Embryonic facial prominence (tissue), 1 donor: ENCODE data around the gene VSX2.
"Not testable (repeated sequence)": the region's sequence is repeated elsewhere in the genome, so short reads cannot be mapped to it uniquely, and the experiment has no call there.

Experiments used
- DNase-seq: peaks from one replicate; pipeline ENCODE4 v3.0.0-alpha.2; 2016; ENCODE audit errors: extremely low spot score

The VSX2 gene

GRCh38 chr14:74259513-74259912 is 20.3 kb downstream of the VSX2 start:
- DNase-seq: no peak

DNA sequence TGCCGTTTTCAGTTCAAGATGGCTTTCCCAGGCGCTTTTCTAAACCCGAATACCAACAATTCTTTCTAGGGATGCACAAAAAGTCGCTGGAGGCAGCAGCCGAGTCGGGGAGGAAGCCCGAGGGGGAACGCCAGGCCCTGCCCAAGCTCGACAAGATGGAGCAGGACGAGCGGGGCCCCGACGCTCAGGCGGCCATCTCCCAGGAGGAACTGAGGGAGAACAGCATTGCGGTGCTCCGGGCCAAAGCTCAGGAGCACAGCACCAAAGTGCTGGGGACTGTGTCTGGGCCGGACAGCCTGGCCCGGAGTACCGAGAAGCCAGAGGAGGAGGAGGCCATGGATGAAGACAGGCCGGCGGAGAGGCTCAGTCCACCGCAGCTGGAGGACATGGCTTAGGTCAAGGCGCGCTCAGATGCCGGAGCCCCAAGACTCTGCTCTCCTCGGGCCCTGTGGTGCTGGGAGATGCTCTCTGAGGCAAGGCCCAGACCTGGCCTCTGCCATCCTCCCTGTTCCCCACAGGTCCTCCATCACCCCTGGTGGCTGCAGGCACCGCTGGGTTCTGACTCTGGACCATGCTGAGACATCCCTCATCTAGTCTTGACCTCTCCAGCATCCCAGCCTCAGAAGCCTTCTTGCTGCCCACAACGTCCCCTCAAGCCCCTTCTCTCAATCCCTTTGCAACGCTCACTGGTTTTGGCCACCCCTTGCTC is 21.4 kb downstream of the VSX2 start:
- no peak for DNase-seq

GRCh38 chr14:74261288-74261687 is 22.0 kb downstream of the VSX2 start:
- no peak for DNase-seq

GRCh38 chr14:74262076-74262475 is 22.8 kb downstream of the VSX2 start:
- no peak for DNase-seq

GRCh38 chr14:74263181-74263580 is 23.9 kb downstream of the VSX2 start:
- no peak for DNase-seq

DNA sequence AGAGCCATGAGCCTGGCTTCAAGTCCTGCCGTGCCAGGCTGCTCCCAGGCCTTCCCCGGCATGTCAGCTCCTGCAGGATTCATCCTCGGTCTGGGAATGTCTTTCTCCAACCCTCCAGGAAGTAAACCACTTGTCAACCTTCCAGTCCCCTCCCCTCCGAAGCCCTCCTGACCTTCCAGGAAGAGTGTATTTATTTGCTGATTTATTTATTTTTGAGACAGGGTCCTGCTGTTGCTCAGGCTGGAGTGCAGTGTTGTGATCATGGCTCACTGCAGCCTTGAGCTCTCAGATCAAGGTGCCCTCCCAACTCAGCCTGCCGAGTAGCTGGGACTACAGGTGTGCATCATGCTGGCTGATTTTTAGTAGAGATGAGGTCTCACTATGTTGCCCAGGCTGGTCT is 24.7 kb downstream of the VSX2 start:
- no peak for DNase-seq

GRCh38 chr14:74265301-74265965 is 26.2 kb downstream of the VSX2 start:
- no peak for DNase-seq

GRCh38 chr14:74267588-74267987 is 28.3 kb downstream of the VSX2 start:
- no peak for DNase-seq

- DNase-seq: not testable (repeated sequence)
These were observed 31.3 kb downstream of the VSX2 start for GRCh38 chr14:74270382-74271177.

- no peak for DNase-seq
These were observed 32.1 kb downstream of the VSX2 start for GRCh38 chr14:74271365-74271764.

- DNase-seq: no peak
These were observed 36.1 kb downstream of the VSX2 start for GRCh38 chr14:74275241-74275841.

- no peak for DNase-seq
These were observed 38.8 kb downstream of the VSX2 start for GRCh38 chr14:74278080-74278479.

DNA sequence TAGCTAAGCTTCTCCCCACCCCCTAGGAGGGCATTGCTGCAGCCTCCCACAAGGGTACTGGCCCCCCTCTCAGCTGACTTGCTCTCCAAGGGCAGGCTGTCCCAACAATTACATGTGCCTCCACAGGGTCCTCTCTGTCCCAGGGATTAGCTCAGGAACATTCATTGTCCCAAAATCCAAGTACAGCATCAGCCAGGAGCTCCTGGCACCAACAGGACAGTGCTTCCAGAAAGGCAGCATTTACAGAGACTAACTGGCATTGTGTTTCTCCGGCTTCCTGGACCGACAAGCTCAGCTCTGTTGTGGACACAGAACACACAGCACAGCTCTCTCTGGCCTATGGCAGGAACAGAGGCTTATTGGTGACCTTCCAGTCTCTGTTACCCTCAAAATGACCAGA is 41.8 kb downstream of the VSX2 start:
- DNase-seq: no peak

GRCh38 chr14:74286736-74287135 is 47.5 kb downstream of the VSX2 start:
- DNase-seq: no peak

DNA sequence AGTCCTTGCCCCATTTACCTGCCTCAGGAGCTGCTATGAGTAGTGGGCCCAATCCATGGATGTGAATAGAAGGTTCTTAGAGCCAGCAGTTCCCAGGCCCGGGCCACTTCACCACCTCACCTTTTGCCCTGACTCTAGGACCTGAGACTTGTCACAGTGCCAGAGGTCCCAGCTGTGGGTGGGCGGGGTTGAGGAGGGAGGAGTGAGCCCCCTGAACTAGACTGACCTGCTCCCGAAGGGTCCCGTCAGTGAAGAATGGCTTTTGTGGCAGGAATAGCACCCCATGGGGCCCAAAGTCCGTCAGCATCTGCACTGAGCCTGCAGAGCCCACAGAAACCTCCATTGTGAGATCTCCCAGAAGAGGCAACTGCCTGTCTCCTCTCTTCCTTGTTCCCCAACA is 50.6 kb downstream of the VSX2 start:
- DNase-seq: no peak

DNA sequence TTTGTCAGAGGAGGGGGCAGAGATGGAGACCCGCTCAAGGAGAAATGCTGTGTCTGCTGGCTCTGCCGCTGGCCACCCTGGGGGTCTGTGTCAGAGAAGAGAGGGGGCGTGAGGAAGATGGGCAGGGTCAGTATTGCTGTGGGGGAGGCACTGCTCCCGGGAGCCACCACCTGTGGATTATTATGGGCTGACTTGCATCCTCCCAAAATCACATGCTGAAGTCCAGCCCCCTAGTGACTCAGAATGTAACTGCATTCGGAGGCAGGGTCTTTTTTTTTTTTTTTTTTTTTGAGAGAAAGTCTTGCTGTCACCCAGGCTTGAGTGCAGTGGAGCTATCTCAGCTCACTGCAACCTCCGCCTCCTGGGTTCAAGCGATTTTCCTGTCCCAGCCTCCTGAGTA is 51.2 kb downstream of the VSX2 start:
- DNase-seq: no peak

- DNase-seq: no peak
These were observed 52.8 kb downstream of the VSX2 start for GRCh38 chr14:74292061-74292460.

DNA sequence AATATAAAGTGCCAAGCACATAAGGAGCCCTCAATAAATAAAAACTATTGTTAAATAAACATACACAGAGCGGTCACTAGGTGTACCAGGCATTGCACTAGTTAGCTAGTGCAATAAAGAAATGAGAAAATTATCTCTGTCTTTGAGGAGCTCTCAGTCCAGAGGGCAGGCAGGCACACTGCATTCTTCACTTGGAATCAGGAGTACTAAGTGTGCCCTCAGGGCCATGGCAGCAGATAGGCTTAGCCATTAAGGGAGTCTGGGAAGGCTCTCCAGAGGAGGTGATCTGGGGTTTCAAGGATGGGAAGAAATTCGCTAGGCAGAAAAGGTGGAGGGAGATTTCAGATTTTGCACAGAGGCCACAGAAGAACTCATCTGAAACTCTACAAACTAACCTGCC is 54.4 kb downstream of the VSX2 start:
- no peak for DNase-seq

DNA sequence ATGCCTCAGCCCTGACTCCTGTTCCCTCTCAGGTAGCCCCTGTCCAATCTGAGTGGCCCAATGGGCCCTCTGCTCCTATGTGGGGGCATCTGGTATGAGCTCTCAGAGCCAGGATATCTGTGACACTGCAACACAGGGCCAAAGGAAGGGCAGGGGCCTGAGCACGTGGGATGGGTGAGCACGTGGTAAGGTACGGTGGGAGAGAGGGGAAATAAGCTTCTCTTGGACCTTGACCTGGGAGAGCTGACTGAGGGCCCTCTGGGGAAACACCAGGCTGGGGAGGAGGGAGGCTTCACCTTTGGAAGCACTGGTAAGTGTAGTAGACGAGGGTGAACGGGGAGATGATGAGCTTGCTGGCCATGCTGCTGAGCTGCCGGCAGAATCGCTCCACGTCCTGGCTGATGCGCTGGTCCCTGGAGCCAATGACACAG is 56.8 kb downstream of the VSX2 start:
- no peak for DNase-seq

DNA sequence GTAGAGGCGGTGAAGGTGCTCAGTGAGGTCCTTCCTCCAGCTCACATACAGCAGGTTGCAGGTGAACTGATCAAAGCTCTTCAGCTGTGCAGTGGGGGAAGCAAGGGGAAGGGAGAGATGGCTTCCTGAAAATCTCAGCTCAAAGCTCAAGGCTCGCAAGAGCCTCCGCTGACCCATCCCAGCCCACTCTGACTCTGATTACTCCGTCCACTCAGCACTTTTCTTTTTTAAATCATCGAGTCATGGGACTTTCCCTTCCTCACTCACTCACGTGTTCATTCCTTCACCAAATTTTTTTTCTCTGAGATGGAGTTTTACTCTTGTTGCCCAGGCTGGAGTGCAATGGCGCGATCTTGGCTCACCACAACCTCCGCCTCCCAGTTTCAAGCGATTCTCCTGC is 58.7 kb downstream of the VSX2 start:
- no peak for DNase-seq

DNA sequence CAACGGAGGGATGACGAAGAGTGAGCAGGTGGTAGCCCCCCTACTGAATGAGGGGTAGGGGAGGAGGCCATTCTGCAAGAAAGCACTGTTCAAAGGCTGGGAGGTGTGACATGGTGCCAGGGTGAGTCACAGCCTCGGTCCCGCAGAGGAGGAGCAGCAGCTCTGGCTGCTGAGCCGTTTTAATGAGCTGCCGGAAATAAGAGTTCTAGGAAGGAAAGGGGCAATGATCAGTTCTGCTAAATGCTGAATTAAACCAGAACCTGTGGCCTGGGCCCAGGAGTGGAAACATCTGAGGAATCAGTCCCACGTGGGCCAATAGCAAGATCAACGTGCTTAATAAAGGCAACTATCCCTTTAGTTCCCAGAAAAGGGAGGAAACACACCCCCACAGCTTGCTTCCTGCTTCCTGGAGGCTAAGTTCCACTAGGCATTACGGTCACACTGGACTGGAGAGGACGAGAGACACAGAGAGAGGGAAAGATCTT is 59.9 kb downstream of the VSX2 start:
- DNase-seq: no peak

- no peak for DNase-seq
These were observed 62.4 kb downstream of the VSX2 start for GRCh38 chr14:74301594-74302151.
